Transverse colon (tissue), 4 donors: ENCODE measurements around the gene CDC14B. TPM values are rescaled to one million over a fixed set of nuclear protein-coding genes. Genes with fewer than 3 reads are reported as not detected.
"Not testable (repeated sequence)": the region's sequence is repeated elsewhere in the genome, so short reads cannot be mapped to it uniquely, and the experiment has no call there.

Experiments
- DNase-seq: peaks from one replicate; pipeline ENCODE4 v3.0.0-alpha.2; 2019
- H3K27ac ChIP-seq, 4 donors: fragments of 200-600 bp; sonication (generic); 2 replicates each; pipeline ENCODE4 v1.5.1; 2016 to 2018; ENCODE audit warnings: inconsistent platforms in 4 of 4
- H3K27me3 ChIP-seq: fragments of 200-600 bp; sonication (generic); 2 replicates; pipeline ENCODE4 v1.5.1; 2017; ENCODE audit warnings: inconsistent platforms
- H3K36me3 ChIP-seq, 4 donors: fragments of 200-600 bp; sonication (generic); 2 replicates each; pipeline ENCODE4 v1.5.1; 2017 to 2019; ENCODE audit warnings: inconsistent platforms in 4 of 4
- H3K4me1 ChIP-seq, 4 donors: fragments of 200-600 bp; sonication (generic); 2 replicates each; pipeline ENCODE4 v1.5.1; 2017 to 2020; ENCODE audit warnings: inconsistent platforms in 4 of 4
- H3K4me3 ChIP-seq, 4 donors: fragments of 200-600 bp; sonication (generic); 1 replicate in 1 of 4; 2 replicates in 3 of 4; pipeline versions ENCODE4 v1.5.1 to v1.6.1; 2017 to 2019; ENCODE audit warnings: inconsistent platforms in 4 of 4
- H3K9me3 ChIP-seq, 2 donors: fragments of 200-600 bp; sonication (generic); 2 replicates each; pipeline ENCODE4 v1.5.1; 2017 to 2019; ENCODE audit warnings: inconsistent platforms in 2 of 2
- CTCF ChIP-seq, 5 experiments: fragments of 200-600 bp in 3 of 5; fragments of 450-650 bp in 2 of 5; sonication (generic) in 3 of 5; IDR thresholded peaks; 1 replicate in 2 of 5; 2 replicates in 3 of 5; pipeline ENCODE4 v1.5.1; 2016 to 2017; ENCODE audit warnings: antibody characterized with exemption in 5 of 5, inconsistent platforms in 3 of 5, mild to moderate bottlenecking in 2 of 5, moderate library complexity in 1 of 5
- EP300 ChIP-seq: sonication (generic); formaldehyde crosslinking; IDR thresholded peaks from one replicate; pipeline ENCODE4 v1.6.1; 2017; ENCODE audit warnings: antibody characterized with exemption, low read depth
- POLR2A ChIP-seq: fragments of 450-650 bp; IDR thresholded peaks from one replicate; pipeline ENCODE4 v1.6.1; 2016; ENCODE audit warnings: antibody characterized with exemption, mild to moderate bottlenecking, moderate library complexity
- POLR2AphosphoS5 ChIP-seq, 3 donors: sonication (generic); formaldehyde crosslinking; IDR thresholded peaks; one replicate each; pipeline ENCODE4 v1.6.1; 2016; ENCODE audit warnings: antibody characterized with exemption in 3 of 3
- WGBS, 2 donors: methylation state at CpG; one replicate each; pipeline ENCODE4 v1.1.5; 2018; ENCODE audit warnings: low coverage in 1 of 2; 5-methylcytosine and 5-hydroxymethylcytosine counted together
- in situ Hi-C, 4 donors: fragments of 200-750 bp; cut with MboI; loops; one replicate each; pipeline versions ENCODE4 v1.15.0 to v1.15.1; 2017; ENCODE audit warnings: low sequenced_read_pairs in 3 of 4, low pct_ligation_motif_present in 1 of 4, low pct_unique_long_range_greater_than_20kb in 1 of 4
- intact Hi-C: fragments of 100-400 bp; cut with DNase I; formaldehyde crosslinking; loops from one replicate; pipeline ENCODE4 v1.15.1; 2023; ENCODE audit warnings: low total_unique reads
- total RNA-seq, 4 donors: library from RNA; depleted of rRNA; stranded (reverse); fragments of >200 nt; gene quantifications; one replicate each; pipeline ENCODE4 v1.1.0, GENCODE V29; 2016

The CDC14B gene
- total RNA-seq, 4 donors from 2014 or later, result 18.0 to 22.3 (median 20.9) TPM

- Histone ChIP-seq H3K27me3 (no peaks in the 10 kb centered on the region), H3K9me3 (no peaks in the 10 kb centered on the region), H3K4me3 (no peak overlapping the region), H3K36me3 (no peaks in the 10 kb centered on the region), H3K27ac (no peak overlapping the region), H3K4me1 (no peaks in the 10 kb centered on the region)
- no peak for DNase-seq
- TF ChIP-seq EP300 (no peak), CTCF (IDR thresholded peaks at IDR 0.05) (no peak), POLR2AphosphoS5 (IDR thresholded peaks at IDR 0.05) (no peak), POLR2A (no peak)
- intact Hi-C loops, result no loop called here
- in situ Hi-C loops, result no loop called here
- WGBS, 2 donors, result 86 to 95% methylated on average over 5 of the region's 5 CpGs
Measured at GRCh38 chr9:96599298-96599697, 20.3 kb downstream of the CDC14B start.

- WGBS, 2 donors, result 89 to 91% methylated on average over 4 to 5 of the region's 5 CpGs
- no peak overlapping the region for H3K4me3 ChIP-seq
- no peak for DNase-seq
- in situ Hi-C loops (no loop called here), intact Hi-C loops (no loop called here)
- no peaks in the 10 kb centered on the region for H3K9me3 ChIP-seq
- no peaks in the 10 kb centered on the region for H3K4me1 ChIP-seq
- H3K36me3 ChIP-seq, result no peaks in the 10 kb centered on the region
- no peak for TF ChIP-seq POLR2A
- no peak for TF ChIP-seq POLR2AphosphoS5 (IDR thresholded peaks at IDR 0.05)
- no peak for TF ChIP-seq CTCF (IDR thresholded peaks at IDR 0.05)
- TF ChIP-seq EP300, result no peak
- H3K27me3 ChIP-seq, result no peaks in the 10 kb centered on the region
- no peak overlapping the region for H3K27ac ChIP-seq
Measured at GRCh38 chr9:96596601-96597111, 23.0 kb downstream of the CDC14B start.

- no peak overlapping the region for H3K27ac ChIP-seq
- no peaks in the 10 kb centered on the region for H3K27me3 ChIP-seq
- H3K4me1 ChIP-seq, result no peaks in the 10 kb centered on the region
- in situ Hi-C loops (no loop called here), intact Hi-C loops (no loop called here)
- no peaks in the 10 kb centered on the region for H3K36me3 ChIP-seq
- no peaks in the 10 kb centered on the region for H3K9me3 ChIP-seq
- 81 to 85% methylated on average over 9 to 12 of the region's 12 CpGs for WGBS, 2 donors
- TF ChIP-seq CTCF (IDR thresholded peaks at IDR 0.05) (no peak), POLR2A (no peak), POLR2AphosphoS5 (IDR thresholded peaks at IDR 0.05) (no peak), EP300 (no peak)
- H3K4me3 ChIP-seq, result no peak overlapping the region
- no peak for DNase-seq
Measured at GRCh38 chr9:96587338-96588315, 32.0 kb downstream of the CDC14B start.

GRCh38 chr9:96585426-96585825 lies 34.2 kb downstream of the CDC14B start:
- no peak for DNase-seq
- no peaks in the 10 kb centered on the region for H3K4me1 ChIP-seq
- H3K27ac ChIP-seq, result no peak overlapping the region
- intact Hi-C loops (no loop called here), in situ Hi-C loops (no loop called here)
- no peaks in the 10 kb centered on the region for H3K27me3 ChIP-seq
- no peak overlapping the region for H3K4me3 ChIP-seq
- TF ChIP-seq CTCF (IDR thresholded peaks at IDR 0.05), result no peak
- TF ChIP-seq EP300, result no peak
- no peak for TF ChIP-seq POLR2AphosphoS5 (IDR thresholded peaks at IDR 0.05)
- TF ChIP-seq POLR2A, result no peak
- no peaks in the 10 kb centered on the region for H3K36me3 ChIP-seq
- no peaks in the 10 kb centered on the region for H3K9me3 ChIP-seq

- H3K27me3 ChIP-seq, H3K4me3 ChIP-seq, intact Hi-C loops, in situ Hi-C loops, H3K4me1 ChIP-seq, H3K36me3 ChIP-seq, H3K27ac ChIP-seq, H3K9me3 ChIP-seq, DNase-seq: not testable (repeated sequence)
- WGBS, 2 donors, result 75 to 79% methylated on average over 2 of the region's 2 CpGs
Measured at GRCh38 chr9:96582199-96582598, 37.4 kb downstream of the CDC14B start.
